Type B pancreatic cell (in vitro differentiated cells): ENCODE measurements around the gene TINCR. TPM values are rescaled to one million over a fixed set of nuclear protein-coding genes. Genes with fewer than 3 reads are reported as not detected.

Source experiments
- DNase-seq: peaks from one replicate; pipeline ENCODE4 v3.0.0; 2021; ENCODE audit warnings: mixed read lengths; ENCODE audit not compliant: unreplicated experiment; ENCODE audit errors: extremely low spot score
- H3K27ac Mint-ChIP-seq: 2 replicates; pipeline ENCODE4 v1.8.0; 2021; ENCODE audit warnings: mild to moderate bottlenecking, mixed read lengths
- H3K27me3 Mint-ChIP-seq: 2 replicates; pipeline ENCODE4 v1.8.0; 2021; ENCODE audit warnings: mixed read lengths
- H3K36me3 Mint-ChIP-seq: 2 replicates; pipeline ENCODE4 v1.8.0; 2021; ENCODE audit warnings: mixed read lengths
- H3K4me1 Mint-ChIP-seq: one replicate; pipeline ENCODE4 v1.8.0; 2021; ENCODE audit warnings: mixed read lengths; ENCODE audit not compliant: unreplicated experiment
- H3K4me3 Mint-ChIP-seq: 2 replicates; pipeline ENCODE4 v1.8.0; 2021; ENCODE audit warnings: mild to moderate bottlenecking, mixed read lengths
- H3K9me3 Mint-ChIP-seq: 2 replicates; pipeline ENCODE4 v1.8.0; 2021; ENCODE audit warnings: mixed read lengths
- total RNA-seq: library from RNA; stranded (reverse); gene quantifications from 2 replicates; pipeline ENCODE4 v1.2.1, GENCODE V29; 2021; ENCODE audit warnings: low replicate concordance
- TF ChIP-seq, protein P1 (sequence below): fragments of 200-600 bp; sonication (generic); conservative IDR thresholded peaks from 2 replicates; pipeline ENCODE4 v1.5.0; 2021; ENCODE audit warnings: antibody characterized with exemption, mild to moderate bottlenecking

The TINCR gene
- total RNA-seq, 1 donor from 2014 or later = 9.0 TPM

DNA sequence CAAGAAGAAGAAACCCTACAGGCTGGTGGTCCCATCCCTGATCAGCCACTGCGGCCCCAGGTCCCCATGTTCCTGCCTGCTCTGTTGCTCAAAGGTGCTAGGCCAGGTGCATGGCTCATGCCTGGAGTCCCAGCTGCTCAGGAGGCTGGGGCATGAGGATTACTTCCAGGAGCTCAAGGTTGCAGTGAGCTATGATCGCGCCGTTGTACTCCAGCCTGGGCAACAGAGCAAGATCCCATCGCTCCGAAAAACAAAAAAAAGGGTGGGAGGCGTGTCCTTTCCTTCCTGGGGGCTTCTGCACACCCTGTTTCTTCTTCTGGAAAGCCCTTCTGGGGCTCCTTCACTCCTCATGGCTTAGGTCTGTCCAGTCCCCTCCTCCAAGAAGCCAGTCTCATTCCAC lies 11.9 kb upstream of the TINCR start:
- peak overlapping the region; percentile 48 for H3K27ac Mint-ChIP-seq

DNA sequence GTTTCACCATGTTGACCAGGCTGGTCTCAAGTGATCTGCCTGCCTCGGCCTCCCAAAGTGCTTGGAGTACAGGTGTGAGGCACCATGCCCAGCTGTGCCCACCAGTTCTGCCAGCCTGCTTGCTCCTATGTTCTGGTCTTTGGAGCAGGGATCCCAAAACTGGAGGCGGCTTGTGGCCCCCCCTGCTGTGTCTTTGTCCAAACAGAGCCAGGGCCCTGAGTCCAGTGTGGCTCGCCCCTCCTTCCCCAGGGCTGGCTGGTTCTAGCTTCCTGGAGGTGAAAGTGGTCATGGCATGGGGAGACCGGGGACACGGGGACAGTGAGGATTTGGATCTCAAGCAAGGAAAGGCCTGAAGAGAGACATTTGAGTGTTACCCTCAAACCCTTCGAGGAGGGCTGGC lies 11.5 kb upstream of the TINCR start:
- Mint-ChIP-seq H3K36me3 (peaks cover 3% of the 10 kb centered on the region), H3K4me3 (no peak overlapping the region), H3K27ac (no peak overlapping the region), H3K4me1 (peaks cover 16% of the 10 kb centered on the region), H3K27me3 (no peaks in the 10 kb centered on the region), H3K9me3 (no peaks in the 10 kb centered on the region)
- TF ChIP-seq, protein P1, sequence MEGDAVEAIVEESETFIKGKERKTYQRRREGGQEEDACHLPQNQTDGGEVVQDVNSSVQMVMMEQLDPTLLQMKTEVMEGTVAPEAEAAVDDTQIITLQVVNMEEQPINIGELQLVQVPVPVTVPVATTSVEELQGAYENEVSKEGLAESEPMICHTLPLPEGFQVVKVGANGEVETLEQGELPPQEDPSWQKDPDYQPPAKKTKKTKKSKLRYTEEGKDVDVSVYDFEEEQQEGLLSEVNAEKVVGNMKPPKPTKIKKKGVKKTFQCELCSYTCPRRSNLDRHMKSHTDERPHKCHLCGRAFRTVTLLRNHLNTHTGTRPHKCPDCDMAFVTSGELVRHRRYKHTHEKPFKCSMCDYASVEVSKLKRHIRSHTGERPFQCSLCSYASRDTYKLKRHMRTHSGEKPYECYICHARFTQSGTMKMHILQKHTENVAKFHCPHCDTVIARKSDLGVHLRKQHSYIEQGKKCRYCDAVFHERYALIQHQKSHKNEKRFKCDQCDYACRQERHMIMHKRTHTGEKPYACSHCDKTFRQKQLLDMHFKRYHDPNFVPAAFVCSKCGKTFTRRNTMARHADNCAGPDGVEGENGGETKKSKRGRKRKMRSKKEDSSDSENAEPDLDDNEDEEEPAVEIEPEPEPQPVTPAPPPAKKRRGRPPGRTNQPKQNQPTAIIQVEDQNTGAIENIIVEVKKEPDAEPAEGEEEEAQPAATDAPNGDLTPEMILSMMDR = no peak
- no peak for DNase-seq

More for the DNA sequence above, 11.9 kb upstream of the TINCR start:
- TF ChIP-seq, protein P1 = no peak
- Mint-ChIP-seq H3K4me1 (peaks cover 16% of the 10 kb centered on the region), H3K36me3 (peaks cover 3% of the 10 kb centered on the region), H3K9me3 (no peaks in the 10 kb centered on the region), H3K27me3 (no peaks in the 10 kb centered on the region), H3K4me3 (no peak overlapping the region)
- no peak for DNase-seq

DNA sequence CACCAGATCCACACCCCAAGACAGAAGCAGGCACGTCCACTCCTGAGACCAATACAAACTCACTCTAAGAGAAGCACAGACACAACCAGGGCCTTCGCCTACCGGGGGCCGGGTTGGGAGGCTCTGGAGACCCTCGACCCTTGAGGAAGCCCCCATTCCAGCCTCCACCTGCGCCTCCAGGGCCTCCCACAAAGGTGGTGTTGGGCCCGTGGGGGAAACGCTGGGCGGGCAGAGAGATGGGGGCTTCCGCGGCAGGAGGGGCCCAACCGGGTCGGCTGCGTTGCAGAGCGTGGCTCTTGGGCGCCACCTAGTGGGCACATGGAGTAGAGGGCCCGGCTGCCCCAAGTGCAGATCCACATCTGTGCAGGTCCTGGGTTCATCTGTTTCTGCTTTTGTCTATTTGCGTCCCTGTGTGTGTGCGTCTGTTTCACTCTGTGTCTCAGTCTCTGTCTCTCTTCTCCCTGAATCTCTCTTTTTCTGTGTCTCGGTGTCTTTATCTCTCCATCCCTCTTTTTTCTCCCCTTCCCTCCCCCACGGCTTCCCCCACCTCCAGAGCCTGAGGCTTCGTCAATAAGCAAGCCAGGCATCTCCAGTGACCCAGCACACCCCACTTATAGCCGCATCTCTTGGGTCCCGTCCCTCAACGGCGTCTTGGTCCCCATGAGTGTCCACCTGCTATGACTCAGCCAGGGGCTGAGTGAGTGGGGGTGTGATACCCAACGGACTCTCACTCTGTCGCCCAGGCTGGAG lies 10.5 kb upstream of the TINCR start:
- Mint-ChIP-seq H3K27me3 (no peaks in the 10 kb centered on the region), H3K4me3 (peak overlapping the region; percentile 87), H3K36me3 (peaks cover 3% of the 10 kb centered on the region), H3K27ac (peak overlapping the region; percentile 92), H3K4me1 (peaks cover 16% of the 10 kb centered on the region), H3K9me3 (no peaks in the 10 kb centered on the region)
- TF ChIP-seq, protein P1 = peak; percentile 100
- peak; percentile 86 for DNase-seq

DNA sequence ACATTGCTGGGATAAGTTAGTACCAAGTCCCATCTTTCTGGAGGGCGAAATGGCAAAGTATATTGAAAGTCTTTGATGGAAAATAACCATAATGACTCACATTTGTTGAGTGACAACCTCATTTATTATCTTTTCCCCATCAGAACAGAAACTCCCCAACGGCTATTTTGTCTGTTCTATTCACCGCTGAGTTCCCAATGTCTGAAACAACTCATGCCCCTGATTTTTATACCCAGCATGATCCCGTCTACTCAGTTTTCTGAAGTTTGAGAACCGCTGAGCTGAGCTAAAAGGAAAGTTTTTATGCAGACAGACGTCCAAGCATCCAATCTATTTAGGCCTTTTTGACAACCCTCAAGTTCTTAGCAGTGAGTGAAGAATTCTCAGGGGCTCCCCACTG lies 7.8 kb upstream of the TINCR start:
- H3K9me3 Mint-ChIP-seq = no peaks in the 10 kb centered on the region
- peak overlapping the region; percentile 63 for H3K27ac Mint-ChIP-seq

DNA sequence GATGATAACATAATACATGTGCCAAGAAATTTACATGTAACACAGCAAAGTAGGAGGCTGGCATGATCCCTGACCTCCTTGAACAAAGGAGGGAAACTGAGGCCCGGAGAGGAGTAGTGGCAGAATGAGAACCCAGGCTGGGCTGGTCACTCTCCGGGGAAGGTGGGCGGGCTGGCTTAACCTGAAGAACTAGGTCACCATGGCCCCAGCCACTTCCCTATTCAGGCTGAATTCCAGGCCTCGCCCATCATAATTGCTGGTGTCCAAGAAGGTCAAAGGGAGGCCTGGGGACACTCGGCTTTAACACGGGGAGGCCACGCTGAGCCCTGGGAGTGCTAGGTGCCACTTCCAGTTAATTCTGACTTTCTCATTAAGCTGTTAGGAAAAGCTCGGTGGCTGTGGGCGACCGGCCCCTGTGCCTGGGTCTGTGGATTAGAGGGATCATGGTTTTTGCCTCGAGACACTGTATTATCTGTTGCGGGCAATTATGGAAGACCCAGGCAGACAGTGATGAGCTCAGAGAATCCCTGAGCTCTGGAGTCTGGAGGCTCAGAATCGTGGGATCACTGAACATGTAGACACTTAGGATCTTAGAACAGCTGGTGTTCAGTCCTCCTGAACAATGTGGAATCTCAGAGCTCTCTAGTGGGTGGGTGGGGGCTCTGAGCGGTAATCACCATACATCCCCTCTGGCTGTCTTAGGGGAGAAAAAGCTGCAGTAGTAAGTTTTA lies 5.0 kb upstream of the TINCR start:
- Mint-ChIP-seq H3K36me3 (peaks cover 3% of the 10 kb centered on the region), H3K4me3 (peak overlapping the region; percentile 59), H3K9me3 (no peaks in the 10 kb centered on the region)

More for the DNA sequence above, 7.8 kb upstream of the TINCR start:
- Mint-ChIP-seq H3K36me3 (peaks cover 3% of the 10 kb centered on the region), H3K27me3 (no peaks in the 10 kb centered on the region), H3K4me1 (peaks cover 23% of the 10 kb centered on the region), H3K4me3 (no peak overlapping the region)
- TF ChIP-seq, protein P1 = no peak
- no peak for DNase-seq

More for the DNA sequence above, 5.0 kb upstream of the TINCR start:
- TF ChIP-seq, protein P1 = no peak
- no peak for DNase-seq
- H3K27ac Mint-ChIP-seq = peak overlapping the region; percentile 80
- peaks cover 15% of the 10 kb centered on the region for H3K4me1 Mint-ChIP-seq
- peaks cover 12% of the 10 kb centered on the region for H3K27me3 Mint-ChIP-seq
